ENCODE data around the gene SOX15.
A peak's percentile ranks its signal among the peaks of the same experiment; 100 is the strongest.

Gene SOX15

GRCh38 chr17:7557775-7558543, 31.9 kb downstream of the SOX15 start:
- DNase-seq (ENCODE audit: low read depth, low spot score): peak; percentile 73

- DNase-seq (ENCODE audit: low read depth, low spot score): no peak
Measured at GRCh38 chr17:7557147-7557764, 32.6 kb downstream of the SOX15 start.

- no peak for DNase-seq (ENCODE audit: low read depth, low spot score)
Measured at GRCh38 chr17:7556627-7557026, 33.3 kb downstream of the SOX15 start.

- DNase-seq (ENCODE audit: low read depth, low spot score): no peak
Measured at GRCh38 chr17:7555320-7555948, 34.5 kb downstream of the SOX15 start.

GRCh38 chr17:7553356-7553755, 36.5 kb downstream of the SOX15 start:
- no peak for DNase-seq (ENCODE audit: low read depth, low spot score)

GRCh38 chr17:7552621-7553051, 37.3 kb downstream of the SOX15 start:
- DNase-seq (ENCODE audit: low read depth, low spot score): no peak

- DNase-seq (ENCODE audit: low read depth, low spot score): no peak
Measured at GRCh38 chr17:7551396-7551795, 38.5 kb downstream of the SOX15 start.

- DNase-seq (ENCODE audit: low read depth, low spot score): no peak
Measured at GRCh38 chr17:7550344-7550743, 39.5 kb downstream of the SOX15 start.

GRCh38 chr17:7549401-7550055, 40.4 kb downstream of the SOX15 start:
- DNase-seq (ENCODE audit: low read depth, low spot score): no peak

GRCh38 chr17:7548585-7549400, 41.1 kb downstream of the SOX15 start, which contains the start of gene TNFSF12:
TNFSF12 (plus strand) TSS chr17:7549058; CDS start chr17:7549154, 96 bp downstream.
- DNase-seq (ENCODE audit: low read depth, low spot score): peak; percentile 62

GRCh38 chr17:7544911-7545310, 45.0 kb downstream of the SOX15 start:
- no peak for DNase-seq (ENCODE audit: low read depth, low spot score)

GRCh38 chr17:7541074-7541621, 48.7 kb downstream of the SOX15 start:
- DNase-seq (ENCODE audit: low read depth, low spot score): no peak

- DNase-seq (ENCODE audit: low read depth, low spot score): peak; percentile 79
Measured at GRCh38 chr17:7538891-7539545, 50.9 kb downstream of the SOX15 start.
